Mammary epithelial cell (primary cell): ENCODE measurements around the gene OR51B2.

Experiments used
- EZH2 ChIP-seq: IDR thresholded peaks from 2 replicates; pipeline ENCODE4 v1.6.1; 2012; ENCODE audit warnings: low read length, inconsistent platforms, borderline replicate concordance
- TF ChIP-seq, protein P1 (sequence below), 2 donors: IDR thresholded peaks in 1 of 2; conservative IDR thresholded peaks in 1 of 2; 2 replicates each; pipeline ENCODE4 v1.5.1; 2011 to 2012; ENCODE audit warnings: inconsistent platforms in 2 of 2, low read length in 2 of 2, mild to moderate bottlenecking in 2 of 2, control low read depth in 1 of 2, low read depth in 1 of 2; ENCODE audit not compliant: insufficient read depth in 1 of 2; ENCODE audit errors: extremely low read depth in 1 of 2

- TF ChIP-seq, protein P1, sequence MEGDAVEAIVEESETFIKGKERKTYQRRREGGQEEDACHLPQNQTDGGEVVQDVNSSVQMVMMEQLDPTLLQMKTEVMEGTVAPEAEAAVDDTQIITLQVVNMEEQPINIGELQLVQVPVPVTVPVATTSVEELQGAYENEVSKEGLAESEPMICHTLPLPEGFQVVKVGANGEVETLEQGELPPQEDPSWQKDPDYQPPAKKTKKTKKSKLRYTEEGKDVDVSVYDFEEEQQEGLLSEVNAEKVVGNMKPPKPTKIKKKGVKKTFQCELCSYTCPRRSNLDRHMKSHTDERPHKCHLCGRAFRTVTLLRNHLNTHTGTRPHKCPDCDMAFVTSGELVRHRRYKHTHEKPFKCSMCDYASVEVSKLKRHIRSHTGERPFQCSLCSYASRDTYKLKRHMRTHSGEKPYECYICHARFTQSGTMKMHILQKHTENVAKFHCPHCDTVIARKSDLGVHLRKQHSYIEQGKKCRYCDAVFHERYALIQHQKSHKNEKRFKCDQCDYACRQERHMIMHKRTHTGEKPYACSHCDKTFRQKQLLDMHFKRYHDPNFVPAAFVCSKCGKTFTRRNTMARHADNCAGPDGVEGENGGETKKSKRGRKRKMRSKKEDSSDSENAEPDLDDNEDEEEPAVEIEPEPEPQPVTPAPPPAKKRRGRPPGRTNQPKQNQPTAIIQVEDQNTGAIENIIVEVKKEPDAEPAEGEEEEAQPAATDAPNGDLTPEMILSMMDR (conservative IDR thresholded peaks at IDR 0.05 in 1 of 2, IDR thresholded peaks at IDR 0.05 in 1 of 2; ENCODE audit: extremely low read depth in 1 of 2, insufficient read depth in 1 of 2, low read depth in 1 of 2, low read length in 2 of 2): no peak
- TF ChIP-seq EZH2: no peak
Observed at GRCh38 chr11:5364214-5364613, 40.1 kb upstream of the OR51B2 start.
